HG03342 (cell line): Measurements from ENCODE around the gene THOP1.
"Not testable (repeated sequence)": the region's sequence is repeated elsewhere in the genome, so short reads cannot be mapped to it uniquely, and the experiment has no call there.

Experiments used
- ATAC-seq: cut with Tn5 transposase; IDR thresholded peaks from one replicate; pipeline ENCODE4 v1.9.1; 2021; ENCODE audit warnings: mild to moderate bottlenecking, moderate library complexity; ENCODE audit not compliant: unreplicated experiment

The THOP1 gene

GRCh38 chr19:2780284-2780683 is 5.0 kb upstream of the THOP1 start:
- no peak for ATAC-seq

DNA sequence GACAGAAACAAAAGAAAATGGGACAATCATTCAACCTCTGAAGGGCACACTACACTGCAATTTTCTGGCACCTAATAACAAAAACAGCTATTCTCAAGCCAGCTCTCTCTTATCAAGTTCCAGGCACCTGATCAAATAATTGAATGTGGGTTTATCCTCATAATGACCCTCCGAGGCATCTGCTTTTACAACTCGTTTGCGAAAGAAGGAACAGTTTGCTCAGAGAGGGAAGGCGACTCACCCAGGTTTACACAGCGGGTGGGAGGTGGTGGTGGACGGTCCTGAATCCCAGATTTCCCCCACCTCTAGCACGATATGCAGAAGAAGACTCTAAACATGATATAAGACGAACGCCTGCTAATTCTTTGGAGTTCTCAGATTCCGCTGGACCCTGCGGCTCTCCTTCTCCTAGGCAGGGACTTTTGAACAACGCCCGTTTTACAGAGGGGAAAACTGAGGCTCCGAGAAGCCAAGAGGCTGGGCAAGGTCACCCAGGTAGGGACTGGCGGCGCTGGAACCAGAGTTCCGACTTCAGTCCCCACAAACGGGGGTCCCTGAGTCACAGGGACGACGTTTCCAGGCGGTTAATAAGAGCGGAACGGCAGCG is 2.9 kb upstream of the THOP1 start:
- ATAC-seq = no peak

DNA sequence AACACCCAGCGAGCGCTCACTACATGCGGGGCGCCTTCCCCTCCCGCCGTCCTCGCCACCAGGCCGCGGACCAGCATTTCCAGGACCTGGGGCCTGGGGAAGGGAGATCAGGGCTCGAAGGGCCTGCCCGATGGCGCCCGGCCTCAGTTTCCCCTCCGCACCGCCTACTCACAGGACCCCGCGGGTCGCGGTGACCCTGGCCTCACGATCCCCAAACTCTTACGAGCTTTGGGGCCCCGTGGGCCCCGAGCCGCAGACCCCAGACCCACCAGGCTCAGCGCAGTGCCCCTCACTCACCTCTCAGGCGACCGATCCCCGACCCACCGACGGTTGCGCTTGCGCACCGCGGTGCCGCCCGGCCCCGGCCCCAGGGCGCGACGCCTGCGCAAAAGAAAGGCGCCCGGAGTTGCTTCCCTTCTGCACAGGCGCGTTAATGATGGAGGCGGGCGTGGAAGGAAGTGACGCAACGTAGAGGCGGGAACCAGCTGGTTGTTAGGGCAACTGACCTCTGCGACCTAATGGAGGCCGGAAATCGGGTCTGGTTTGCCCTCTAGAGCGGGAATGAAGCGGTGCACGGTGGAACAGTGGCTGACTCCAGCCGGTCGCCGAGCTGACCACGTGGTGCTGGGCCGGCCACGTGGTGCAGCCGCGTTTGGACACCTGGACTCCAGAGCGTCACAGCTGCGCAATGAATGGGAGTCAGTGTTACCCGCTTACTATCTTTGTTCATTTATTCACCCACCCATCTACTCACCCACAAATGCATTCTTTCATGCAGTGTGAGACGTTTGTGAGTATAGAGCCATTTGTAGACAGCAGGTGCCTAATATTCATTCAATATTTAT is 2.1 kb upstream of the THOP1 start, which contains the start of gene SGTA:
TSS of gene SGTA (minus strand) at position 338 of the 845 bp plus-strand sequence. CDS start 14,205 bp downstream, outside the sequence.
- peak; percentile 75 for ATAC-seq

GRCh38 chr19:2783781-2784145 is 1.5 kb upstream of the THOP1 start:
- ATAC-seq = no peak

- no peak for ATAC-seq
Measured at GRCh38 chr19:2787115-2787514, 1.8 kb downstream of the THOP1 start.

- ATAC-seq = no peak
Measured at GRCh38 chr19:2788237-2788636, 2.9 kb downstream of the THOP1 start.

- ATAC-seq = no peak
Measured at GRCh38 chr19:2790194-2790556, 4.9 kb downstream of the THOP1 start.

DNA sequence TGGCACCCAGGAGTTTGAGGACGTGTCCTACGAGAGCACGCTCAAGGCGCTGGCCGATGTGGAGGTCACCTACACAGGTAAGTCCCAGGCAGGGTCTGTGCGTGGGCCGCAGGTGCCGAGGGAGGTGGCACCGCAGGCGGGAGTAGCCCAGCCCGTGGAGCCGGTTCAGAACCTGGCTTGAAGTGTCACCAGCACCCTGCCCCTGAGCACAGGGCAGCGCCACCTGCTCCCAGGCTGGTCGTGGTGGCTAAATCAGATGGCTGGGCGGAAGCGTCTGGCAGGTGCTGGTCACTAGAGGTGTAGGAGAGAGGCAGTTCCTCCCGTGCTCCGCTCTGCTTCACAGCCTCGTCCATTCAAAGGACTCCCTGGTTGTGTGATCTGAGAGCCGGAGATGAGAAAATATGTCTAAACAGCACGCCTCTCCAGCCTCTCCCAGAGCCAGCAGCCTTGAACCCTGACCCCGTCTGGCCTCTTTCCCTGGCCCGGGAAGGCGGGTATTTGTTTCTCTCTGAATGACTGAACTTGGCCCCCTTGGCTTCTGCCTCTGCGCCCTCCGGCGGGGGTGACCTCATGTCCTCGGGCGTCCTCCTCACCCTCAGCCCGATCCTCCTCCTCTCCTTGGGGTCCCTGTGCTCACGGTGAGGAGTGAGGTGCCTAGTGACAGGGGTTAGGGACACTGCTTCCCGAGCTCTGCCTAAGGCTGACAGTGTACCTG is 5.4 kb downstream of the THOP1 start:
- ATAC-seq = no peak

- no peak for ATAC-seq
Measured at GRCh38 chr19:2791440-2791839, 6.1 kb downstream of the THOP1 start.

- ATAC-seq = no peak
Measured at GRCh38 chr19:2791876-2792275, 6.6 kb downstream of the THOP1 start.

DNA sequence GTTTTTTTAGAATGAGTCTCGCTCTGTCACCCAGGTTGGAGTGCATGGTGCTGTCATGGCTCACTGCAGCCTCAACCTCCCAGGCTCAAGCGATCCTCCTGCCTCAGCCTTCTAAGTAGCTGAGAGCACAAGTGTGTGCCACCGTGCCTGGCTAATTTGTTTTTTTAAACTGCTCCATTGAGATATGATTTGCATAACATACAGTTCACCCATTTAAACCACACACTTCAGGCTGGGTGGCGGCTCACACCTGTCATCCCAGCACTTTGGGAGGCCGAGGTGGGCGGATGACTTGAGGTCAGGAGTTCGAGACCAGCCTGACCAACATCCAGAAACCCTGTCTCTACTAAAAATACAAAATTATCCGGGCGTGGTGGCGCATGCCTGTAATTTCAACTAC is 7.4 kb downstream of the THOP1 start:
- ATAC-seq = not testable (repeated sequence)

DNA sequence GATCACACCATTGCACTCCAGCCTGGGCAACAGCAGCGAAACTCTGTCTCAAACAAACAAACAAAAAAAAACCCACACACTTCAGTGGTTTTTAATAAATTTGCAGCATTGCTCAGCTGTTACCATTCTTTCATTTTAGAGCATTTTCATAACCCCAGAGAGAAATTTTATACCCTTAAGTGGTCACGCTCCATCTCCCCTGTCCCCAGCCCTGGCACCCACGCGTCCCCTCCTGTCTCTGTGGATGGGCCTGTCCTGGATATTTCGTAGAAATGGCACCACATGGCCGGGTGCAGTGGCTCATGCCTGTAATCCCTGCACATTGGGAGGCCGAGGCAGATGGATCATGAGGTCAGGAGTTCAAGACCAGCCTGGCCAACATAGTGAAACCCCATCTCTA is 7.8 kb downstream of the THOP1 start:
- ATAC-seq = no peak

GRCh38 chr19:2793577-2793976 is 8.3 kb downstream of the THOP1 start:
- ATAC-seq = no peak

DNA sequence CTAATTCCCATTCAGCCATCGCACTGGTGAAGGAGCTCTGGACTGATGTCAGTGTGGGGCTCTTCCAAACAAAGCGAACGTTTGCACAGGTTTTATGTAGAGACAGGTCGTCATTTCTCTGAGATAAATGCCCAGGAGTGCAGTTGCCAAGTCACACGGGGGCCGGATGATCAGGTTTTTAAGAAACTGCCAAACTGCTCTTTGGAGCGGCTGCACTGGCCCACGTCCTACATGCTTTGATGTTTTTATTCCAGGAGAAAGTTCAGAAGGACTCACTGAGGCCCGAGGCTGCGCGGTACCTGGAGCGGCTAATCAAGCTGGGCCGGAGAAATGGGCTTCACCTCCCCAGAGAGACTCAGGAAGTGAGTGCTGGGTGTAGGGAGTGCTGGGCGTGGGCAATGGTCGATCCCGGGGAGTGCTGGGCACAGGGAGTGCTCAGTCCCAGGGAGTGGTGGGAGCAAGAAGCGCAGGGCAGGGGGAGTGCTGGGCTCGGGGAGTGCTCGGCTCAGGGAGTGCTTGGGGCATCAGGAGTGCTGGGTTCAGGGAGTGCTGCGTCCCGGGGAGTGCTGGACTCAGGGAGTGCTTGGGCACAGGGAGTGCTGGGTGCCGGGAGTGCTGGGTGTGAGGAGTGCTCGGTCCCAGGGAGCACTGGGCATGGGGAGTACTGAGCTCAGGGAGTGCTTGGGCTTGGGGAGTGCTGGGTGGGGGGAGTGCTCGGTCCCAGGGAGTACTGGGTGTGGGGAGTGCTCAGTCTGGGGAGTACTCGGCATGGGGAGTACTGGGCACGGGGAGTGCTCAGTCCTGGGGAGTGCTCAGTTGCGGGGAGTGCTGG is 10.7 kb downstream of the THOP1 start:
- ATAC-seq = no peak

DNA sequence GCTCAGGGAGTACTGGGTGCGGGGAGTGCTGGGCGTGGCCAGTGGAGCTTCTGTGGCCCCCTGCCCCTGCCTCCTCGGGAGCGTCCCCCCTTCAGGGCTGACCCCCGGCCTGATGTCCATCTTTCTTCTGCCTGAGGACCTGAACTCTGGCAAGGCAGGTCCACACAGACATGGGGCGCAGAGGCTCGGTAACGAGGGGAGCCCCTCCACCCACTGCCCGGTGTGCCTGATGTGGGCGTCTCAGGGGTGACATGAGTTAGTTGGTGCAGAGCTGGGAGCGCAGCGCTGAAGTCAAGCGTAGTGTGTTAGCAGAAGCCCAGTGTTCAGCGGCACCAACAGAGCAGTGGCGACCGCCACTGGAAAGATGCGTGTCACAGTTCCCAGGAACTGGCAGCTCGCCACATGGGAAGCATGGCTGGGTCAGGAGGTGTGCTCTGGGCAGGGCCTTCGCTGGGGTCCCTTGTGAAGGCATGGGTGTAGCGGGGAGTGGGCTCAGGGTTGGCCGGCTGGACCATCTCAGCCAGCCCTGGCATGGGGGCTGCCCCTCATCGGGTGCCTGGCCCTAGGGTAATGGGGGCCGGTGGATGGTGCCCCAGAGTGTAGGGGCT is 11.5 kb downstream of the THOP1 start:
- ATAC-seq = no peak

- ATAC-seq = no peak
Measured at GRCh38 chr19:2797280-2797679, 12.0 kb downstream of the THOP1 start.

- no peak for ATAC-seq
Measured at GRCh38 chr19:2798158-2798685, 12.9 kb downstream of the THOP1 start.

DNA sequence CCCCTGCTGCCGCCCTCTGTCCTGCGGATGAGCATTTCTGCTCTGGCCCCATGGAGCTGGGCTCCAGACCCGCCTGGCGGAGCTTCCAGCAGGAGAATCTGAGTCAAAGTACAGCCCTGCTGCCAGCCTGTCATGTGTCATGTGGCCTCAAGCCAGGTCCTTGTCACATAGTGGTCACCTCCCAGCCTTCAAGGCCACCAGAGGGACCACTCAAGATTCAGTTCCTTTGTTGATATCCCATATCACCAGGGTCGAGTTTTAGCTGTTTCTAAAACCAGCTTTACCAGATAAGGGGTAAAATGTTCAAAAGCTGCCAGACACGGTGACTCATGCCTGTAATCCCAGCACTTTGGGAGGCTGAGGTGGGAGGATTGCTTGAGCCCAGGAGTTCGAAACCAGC is 13.4 kb downstream of the THOP1 start:
- no peak for ATAC-seq

DNA sequence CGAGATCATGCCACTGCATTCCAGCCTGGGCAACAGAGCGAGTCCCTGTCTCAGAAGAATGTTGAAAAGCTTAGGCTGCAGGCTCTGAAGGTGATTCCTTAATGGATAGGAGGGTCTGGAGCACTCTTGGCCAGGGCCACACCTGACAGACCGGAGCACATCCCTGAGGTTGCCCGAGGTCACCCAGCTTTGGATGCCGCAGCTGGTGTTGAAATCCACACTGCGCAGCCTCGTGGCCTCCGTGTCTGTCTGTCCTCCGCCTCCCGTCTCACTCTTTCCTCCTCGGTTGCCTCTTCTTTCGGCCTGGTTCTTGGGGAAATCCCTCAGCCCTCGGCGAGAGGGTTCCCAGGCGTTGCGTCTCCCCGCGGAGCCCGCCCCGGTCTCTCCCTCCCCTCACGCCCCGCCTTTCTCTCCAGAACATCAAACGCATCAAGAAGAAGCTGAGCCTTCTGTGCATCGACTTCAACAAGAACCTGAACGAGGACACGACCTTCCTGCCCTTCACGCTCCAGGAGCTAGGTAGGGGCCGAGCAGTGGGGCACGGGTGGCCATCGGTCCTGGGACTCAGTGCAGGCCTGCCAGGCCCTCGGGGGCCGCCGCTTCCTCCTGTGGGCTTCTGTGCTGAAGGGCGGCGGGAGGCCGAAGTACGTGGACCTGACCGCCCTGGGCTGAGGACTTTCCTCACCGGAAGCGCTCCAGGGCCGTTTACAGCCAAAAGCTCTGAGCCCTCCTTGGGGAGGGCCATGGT is 14.1 kb downstream of the THOP1 start:
- ATAC-seq = no peak

GRCh38 chr19:2800506-2800905 is 15.2 kb downstream of the THOP1 start:
- no peak for ATAC-seq
